ENCODE results near the gene ATP1A1.

ATP1A1 gene

DNA sequence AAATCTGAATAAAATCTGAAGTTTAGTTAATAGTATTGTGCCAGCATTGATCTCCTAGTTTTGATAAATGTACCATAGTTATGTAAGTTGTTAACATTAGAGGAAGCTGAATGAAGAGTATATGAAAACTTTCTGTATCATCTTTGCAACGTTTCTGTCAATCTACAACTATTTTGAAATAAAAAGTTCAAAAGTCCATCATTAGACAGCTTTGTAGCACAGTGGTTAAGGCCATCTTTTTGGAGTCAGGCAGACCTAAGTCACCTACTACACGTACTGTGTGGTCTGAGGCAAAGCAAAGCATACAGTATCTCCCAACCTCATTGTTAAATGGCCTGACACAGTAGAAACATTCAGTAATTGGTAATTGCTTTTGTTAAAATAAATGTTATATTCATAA lies 47.9 kb upstream of the ATP1A1 start:
- H2AFZ ChIP-seq (ENCODE audit: low read length): no peak overlapping the region

GRCh38 chr1:116325922-116326321 lies 47.1 kb upstream of the ATP1A1 start:
- Histone ChIP-seq H3K36me3 (ENCODE audit: insufficient read depth, low read length) (no peaks in the 10 kb centered on the region), H4K20me1 (ENCODE audit: insufficient read depth, low read length) (no peaks in the 10 kb centered on the region), H3K9me2 (ENCODE audit: low read depth, low read length) (no peaks in the 10 kb centered on the region), H3K4me3 (ENCODE audit: low read depth, low read length, poor library complexity, severe bottlenecking) (no peak overlapping the region), H3F3A (ENCODE audit: insufficient read depth, low read length) (no peaks in the 10 kb centered on the region), H3K79me2 (ENCODE audit: insufficient read depth, low read length) (no peaks in the 10 kb centered on the region), H3K4me1 (ENCODE audit: insufficient read depth, low read length, severe bottlenecking) (no peaks in the 10 kb centered on the region), H3K4me2 (ENCODE audit: low read length) (no peak overlapping the region), H2AFZ (ENCODE audit: low read length) (no peak overlapping the region), H3K27me3 (ENCODE audit: insufficient read depth, low read length) (no peaks in the 10 kb centered on the region), H3K9ac (ENCODE audit: low read length) (no peak overlapping the region), H3K27ac (ENCODE audit: low read depth, low read length, poor library complexity, severe bottlenecking) (no peak overlapping the region), H3K9me3 (ENCODE audit: low read length) (no peaks in the 10 kb centered on the region)
- no peak for TF ChIP-seq EZH2 (IDR thresholded peaks at IDR 0.05; ENCODE audit: borderline replicate concordance, low read length)
- TF ChIP-seq, protein P1, sequence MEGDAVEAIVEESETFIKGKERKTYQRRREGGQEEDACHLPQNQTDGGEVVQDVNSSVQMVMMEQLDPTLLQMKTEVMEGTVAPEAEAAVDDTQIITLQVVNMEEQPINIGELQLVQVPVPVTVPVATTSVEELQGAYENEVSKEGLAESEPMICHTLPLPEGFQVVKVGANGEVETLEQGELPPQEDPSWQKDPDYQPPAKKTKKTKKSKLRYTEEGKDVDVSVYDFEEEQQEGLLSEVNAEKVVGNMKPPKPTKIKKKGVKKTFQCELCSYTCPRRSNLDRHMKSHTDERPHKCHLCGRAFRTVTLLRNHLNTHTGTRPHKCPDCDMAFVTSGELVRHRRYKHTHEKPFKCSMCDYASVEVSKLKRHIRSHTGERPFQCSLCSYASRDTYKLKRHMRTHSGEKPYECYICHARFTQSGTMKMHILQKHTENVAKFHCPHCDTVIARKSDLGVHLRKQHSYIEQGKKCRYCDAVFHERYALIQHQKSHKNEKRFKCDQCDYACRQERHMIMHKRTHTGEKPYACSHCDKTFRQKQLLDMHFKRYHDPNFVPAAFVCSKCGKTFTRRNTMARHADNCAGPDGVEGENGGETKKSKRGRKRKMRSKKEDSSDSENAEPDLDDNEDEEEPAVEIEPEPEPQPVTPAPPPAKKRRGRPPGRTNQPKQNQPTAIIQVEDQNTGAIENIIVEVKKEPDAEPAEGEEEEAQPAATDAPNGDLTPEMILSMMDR (IDR thresholded peaks at IDR 0.05; ENCODE audit: low read length): no peak

More for the DNA sequence above, 47.9 kb upstream of the ATP1A1 start:
- Histone ChIP-seq H3K4me2 (ENCODE audit: low read length) (no peak overlapping the region), H3K9ac (ENCODE audit: low read length) (no peak overlapping the region), H3K4me3 (ENCODE audit: low read depth, low read length, poor library complexity, severe bottlenecking) (no peak overlapping the region), H3K9me3 (ENCODE audit: low read length) (no peaks in the 10 kb centered on the region), H3K79me2 (ENCODE audit: insufficient read depth, low read length) (no peaks in the 10 kb centered on the region), H3K27ac (ENCODE audit: low read depth, low read length, poor library complexity, severe bottlenecking) (no peak overlapping the region), H3K4me1 (ENCODE audit: insufficient read depth, low read length, severe bottlenecking) (no peaks in the 10 kb centered on the region), H3K27me3 (ENCODE audit: insufficient read depth, low read length) (no peaks in the 10 kb centered on the region), H3K36me3 (ENCODE audit: insufficient read depth, low read length) (no peaks in the 10 kb centered on the region), H4K20me1 (ENCODE audit: insufficient read depth, low read length) (no peaks in the 10 kb centered on the region), H3F3A (ENCODE audit: insufficient read depth, low read length) (no peaks in the 10 kb centered on the region), H3K9me2 (ENCODE audit: low read depth, low read length) (no peaks in the 10 kb centered on the region)
- no peak for TF ChIP-seq EZH2 (IDR thresholded peaks at IDR 0.05; ENCODE audit: borderline replicate concordance, low read length)
- TF ChIP-seq, protein P1 (IDR thresholded peaks at IDR 0.05; ENCODE audit: low read length): no peak

- H3K4me3 ChIP-seq (ENCODE audit: low read depth, low read length, poor library complexity, severe bottlenecking): no peak overlapping the region
- no peaks in the 10 kb centered on the region for H3K79me2 ChIP-seq (ENCODE audit: insufficient read depth, low read length)
- H3K9ac ChIP-seq (ENCODE audit: low read length): no peak overlapping the region
- H3K36me3 ChIP-seq (ENCODE audit: insufficient read depth, low read length): no peaks in the 10 kb centered on the region
- no peaks in the 10 kb centered on the region for H3F3A ChIP-seq (ENCODE audit: insufficient read depth, low read length)
- H3K9me2 ChIP-seq (ENCODE audit: low read depth, low read length): no peaks in the 10 kb centered on the region
- no peak overlapping the region for H3K4me2 ChIP-seq (ENCODE audit: low read length)
- H3K9me3 ChIP-seq (ENCODE audit: low read length): no peaks in the 10 kb centered on the region
- H3K27ac ChIP-seq (ENCODE audit: low read depth, low read length, poor library complexity, severe bottlenecking): no peak overlapping the region
- no peak for TF ChIP-seq EZH2 (IDR thresholded peaks at IDR 0.05; ENCODE audit: borderline replicate concordance, low read length)
- H3K4me1 ChIP-seq (ENCODE audit: insufficient read depth, low read length, severe bottlenecking): no peaks in the 10 kb centered on the region
- no peak overlapping the region for H2AFZ ChIP-seq (ENCODE audit: low read length)
- H3K27me3 ChIP-seq (ENCODE audit: insufficient read depth, low read length): no peaks in the 10 kb centered on the region
- no peaks in the 10 kb centered on the region for H4K20me1 ChIP-seq (ENCODE audit: insufficient read depth, low read length)
These were observed 46.6 kb upstream of the ATP1A1 start for GRCh38 chr1:116326486-116326885.

DNA sequence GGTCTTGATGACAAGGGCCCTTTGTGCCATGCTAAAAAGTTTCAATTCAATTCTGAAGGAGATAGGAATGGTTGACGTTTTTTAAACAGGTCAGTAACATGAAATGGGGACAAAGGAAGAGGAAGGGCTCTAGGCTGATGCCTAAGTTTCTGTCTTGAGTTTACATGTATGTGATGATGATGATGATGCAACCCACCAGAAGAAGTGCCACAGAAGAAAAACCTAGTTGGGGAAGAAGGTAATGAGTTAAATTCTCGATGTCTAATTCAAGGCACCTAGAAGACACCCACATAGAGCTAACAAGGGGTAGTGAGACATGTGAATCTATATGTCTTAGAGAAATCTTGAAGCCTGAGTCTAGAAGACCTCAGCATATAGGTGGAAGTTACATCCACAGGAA lies 44.4 kb upstream of the ATP1A1 start:
- no peaks in the 10 kb centered on the region for H3K36me3 ChIP-seq (ENCODE audit: insufficient read depth, low read length)
- H2AFZ ChIP-seq (ENCODE audit: low read length): no peak overlapping the region
- H3K9ac ChIP-seq (ENCODE audit: low read length): no peak overlapping the region
- H3F3A ChIP-seq (ENCODE audit: insufficient read depth, low read length): no peaks in the 10 kb centered on the region
- no peaks in the 10 kb centered on the region for H3K9me3 ChIP-seq (ENCODE audit: low read length)
- H3K4me3 ChIP-seq (ENCODE audit: low read depth, low read length, poor library complexity, severe bottlenecking): no peak overlapping the region
- H3K27me3 ChIP-seq (ENCODE audit: insufficient read depth, low read length): no peaks in the 10 kb centered on the region
- H3K9me2 ChIP-seq (ENCODE audit: low read depth, low read length): no peaks in the 10 kb centered on the region
- no peaks in the 10 kb centered on the region for H3K79me2 ChIP-seq (ENCODE audit: insufficient read depth, low read length)
- H3K4me2 ChIP-seq (ENCODE audit: low read length): no peak overlapping the region
- no peaks in the 10 kb centered on the region for H3K4me1 ChIP-seq (ENCODE audit: insufficient read depth, low read length, severe bottlenecking)
- TF ChIP-seq, protein P1 (IDR thresholded peaks at IDR 0.05; ENCODE audit: low read length): no peak
- TF ChIP-seq EZH2 (IDR thresholded peaks at IDR 0.05; ENCODE audit: borderline replicate concordance, low read length): no peak
- no peak overlapping the region for H3K27ac ChIP-seq (ENCODE audit: low read depth, low read length, poor library complexity, severe bottlenecking)
- H4K20me1 ChIP-seq (ENCODE audit: insufficient read depth, low read length): no peaks in the 10 kb centered on the region
